HFF-Myc (cell line): ENCODE data around the gene PRKN.

Source experiments
- DNase-seq: peaks from one replicate; pipeline ENCODE4 v3.0.0-alpha.2; 2011; ENCODE audit warnings: low read depth; ENCODE audit errors: extremely low read depth
- H3K4me3 ChIP-seq: replicated peaks from 2 replicates; pipeline ENCODE4 v1.5.1; 2011; ENCODE audit warnings: low read depth, mild to moderate bottlenecking, control low read depth, low read length
- TF ChIP-seq, protein P1 (sequence below): IDR thresholded peaks from 2 replicates; pipeline ENCODE4 v1.5.1; 2012; ENCODE audit warnings: mild to moderate bottlenecking, low read depth, low read length, control low read depth; ENCODE audit errors: missing control alignments

PRKN gene

DNA sequence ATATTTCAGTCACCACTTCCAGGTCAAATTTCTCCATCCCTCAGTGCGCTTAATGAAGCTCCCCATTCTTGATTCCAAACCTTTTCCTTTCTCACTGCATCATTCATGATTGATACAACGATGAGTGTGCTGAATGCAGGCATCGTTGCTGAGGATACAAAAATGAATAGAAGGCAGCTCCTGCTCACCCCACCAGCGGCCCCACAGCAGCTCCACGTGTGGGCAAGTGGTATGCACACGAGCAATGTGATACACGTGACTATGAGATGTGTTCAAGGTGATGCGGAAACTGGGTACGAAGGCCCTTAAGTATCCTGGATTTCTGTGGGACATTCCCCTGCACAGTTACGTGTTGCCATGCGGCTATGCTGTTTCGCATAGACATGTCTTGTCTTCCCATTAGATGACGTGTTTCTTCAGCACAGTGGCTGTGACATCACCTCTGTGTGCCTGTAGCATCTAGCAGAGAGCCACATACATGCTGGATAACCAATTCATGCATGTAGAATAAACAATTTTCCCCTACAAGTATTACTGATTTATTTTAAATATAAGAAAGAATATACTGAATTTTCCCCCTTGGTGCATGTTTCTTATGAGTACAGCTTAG is 1193.2 kb downstream of the PRKN start:
- TF ChIP-seq, protein P1, sequence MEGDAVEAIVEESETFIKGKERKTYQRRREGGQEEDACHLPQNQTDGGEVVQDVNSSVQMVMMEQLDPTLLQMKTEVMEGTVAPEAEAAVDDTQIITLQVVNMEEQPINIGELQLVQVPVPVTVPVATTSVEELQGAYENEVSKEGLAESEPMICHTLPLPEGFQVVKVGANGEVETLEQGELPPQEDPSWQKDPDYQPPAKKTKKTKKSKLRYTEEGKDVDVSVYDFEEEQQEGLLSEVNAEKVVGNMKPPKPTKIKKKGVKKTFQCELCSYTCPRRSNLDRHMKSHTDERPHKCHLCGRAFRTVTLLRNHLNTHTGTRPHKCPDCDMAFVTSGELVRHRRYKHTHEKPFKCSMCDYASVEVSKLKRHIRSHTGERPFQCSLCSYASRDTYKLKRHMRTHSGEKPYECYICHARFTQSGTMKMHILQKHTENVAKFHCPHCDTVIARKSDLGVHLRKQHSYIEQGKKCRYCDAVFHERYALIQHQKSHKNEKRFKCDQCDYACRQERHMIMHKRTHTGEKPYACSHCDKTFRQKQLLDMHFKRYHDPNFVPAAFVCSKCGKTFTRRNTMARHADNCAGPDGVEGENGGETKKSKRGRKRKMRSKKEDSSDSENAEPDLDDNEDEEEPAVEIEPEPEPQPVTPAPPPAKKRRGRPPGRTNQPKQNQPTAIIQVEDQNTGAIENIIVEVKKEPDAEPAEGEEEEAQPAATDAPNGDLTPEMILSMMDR: no peak
- no peak overlapping the region for H3K4me3 ChIP-seq
- no peak for DNase-seq

DNA sequence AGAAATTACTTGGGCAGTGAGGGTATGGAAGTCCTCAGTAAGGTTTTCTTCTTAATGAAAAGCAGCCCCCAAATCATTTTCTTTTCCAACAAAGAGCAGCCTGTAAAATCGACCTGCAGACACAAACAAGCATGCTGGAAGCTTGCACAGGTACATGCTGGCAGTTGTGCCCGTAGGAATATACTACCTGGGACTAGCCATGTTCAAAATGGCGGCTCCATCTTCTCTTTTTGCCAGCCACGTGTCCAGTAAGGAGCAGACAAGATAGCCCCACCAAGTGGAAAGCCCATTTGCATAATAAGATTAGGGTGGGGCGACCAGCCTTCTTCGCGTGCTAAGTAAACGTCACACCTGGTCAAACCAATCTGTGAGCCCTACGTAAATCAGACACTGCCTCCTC is 1194.3 kb downstream of the PRKN start:
- DNase-seq: no peak
- TF ChIP-seq, protein P1: no peak
- no peak overlapping the region for H3K4me3 ChIP-seq

DNA sequence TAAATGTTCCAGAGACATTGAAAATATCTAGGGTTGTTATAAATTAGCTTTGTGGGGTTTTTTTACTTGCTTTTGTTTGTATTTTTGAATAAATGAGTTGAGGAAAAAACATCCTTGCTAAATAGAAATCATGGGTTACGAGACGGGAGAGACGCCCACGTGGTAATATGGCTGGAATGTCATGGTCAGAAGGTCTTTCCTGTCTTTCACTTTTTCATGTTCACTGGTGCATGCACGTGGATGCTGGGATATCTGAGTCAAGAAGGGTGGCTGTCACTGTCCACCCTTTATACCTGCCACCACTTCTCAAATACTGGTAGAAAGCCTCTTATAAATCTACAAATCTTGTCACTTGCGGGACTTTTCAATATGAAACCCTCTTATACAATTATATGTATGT is 1195.0 kb downstream of the PRKN start:
- no peak overlapping the region for H3K4me3 ChIP-seq
- TF ChIP-seq, protein P1: no peak
- DNase-seq: no peak

- DNase-seq: no peak
- TF ChIP-seq, protein P1: no peak
- no peak overlapping the region for H3K4me3 ChIP-seq
Observed at GRCh38 chr6:161526794-161527193, 1200.8 kb downstream of the PRKN start.

DNA sequence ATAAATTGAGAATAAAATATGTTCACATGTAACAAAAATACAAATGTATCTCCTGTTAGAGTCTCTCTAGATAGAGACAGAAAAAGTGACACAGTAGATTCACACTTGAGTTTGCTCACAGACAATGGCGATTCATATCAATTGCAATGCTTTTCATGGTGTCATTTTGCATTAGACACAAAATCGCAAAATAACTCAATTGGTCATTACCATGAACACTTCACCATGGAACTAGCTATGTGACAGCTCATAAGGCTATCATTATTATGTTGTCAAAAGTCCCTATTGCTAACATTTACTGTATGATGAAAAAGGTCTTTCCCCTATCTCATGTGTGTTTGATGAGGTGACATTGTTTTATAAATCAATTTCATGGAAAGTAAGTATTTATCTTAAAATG is 1204.2 kb downstream of the PRKN start:
- DNase-seq: no peak
- TF ChIP-seq, protein P1: no peak
- H3K4me3 ChIP-seq: no peak overlapping the region

DNA sequence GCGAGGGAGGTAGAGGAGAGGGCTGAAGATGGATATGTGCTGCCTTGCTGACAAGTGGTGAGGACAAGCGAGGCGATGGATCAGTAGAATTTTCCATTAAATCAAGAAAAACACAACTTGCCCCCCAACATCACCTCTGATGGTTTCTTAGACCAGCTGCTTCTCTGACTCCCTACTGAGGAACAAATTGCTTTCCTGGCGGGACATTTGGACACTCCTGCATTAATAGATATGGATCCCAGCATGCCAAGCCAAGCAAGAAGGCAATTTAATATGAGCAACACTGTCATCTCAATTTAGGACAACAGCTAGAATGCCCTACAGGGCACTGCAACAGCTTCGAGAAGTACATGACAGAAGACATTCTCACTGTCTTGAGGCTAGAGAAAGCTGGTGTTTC is 1205.3 kb downstream of the PRKN start:
- TF ChIP-seq, protein P1: no peak
- no peak overlapping the region for H3K4me3 ChIP-seq
- DNase-seq: no peak
